NB4 (cell line): Measurements from ENCODE around the gene STAM.

Experiments used
- POLR2A ChIP-seq: IDR thresholded peaks from 2 replicates; pipeline ENCODE4 v1.6.1; 2011; ENCODE audit warnings: mild to moderate bottlenecking; ENCODE audit not compliant: insufficient read length; ENCODE audit errors: extremely low read depth
- TF ChIP-seq, protein P1 (sequence below): IDR thresholded peaks from one replicate; pipeline ENCODE4 v1.5.1; 2012; ENCODE audit warnings: low read depth, low read length
- TF ChIP-seq, protein P2 (sequence below): IDR thresholded peaks from 2 replicates; pipeline ENCODE4 v1.6.1; 2011; ENCODE audit warnings: low read depth, low read length

DNA sequence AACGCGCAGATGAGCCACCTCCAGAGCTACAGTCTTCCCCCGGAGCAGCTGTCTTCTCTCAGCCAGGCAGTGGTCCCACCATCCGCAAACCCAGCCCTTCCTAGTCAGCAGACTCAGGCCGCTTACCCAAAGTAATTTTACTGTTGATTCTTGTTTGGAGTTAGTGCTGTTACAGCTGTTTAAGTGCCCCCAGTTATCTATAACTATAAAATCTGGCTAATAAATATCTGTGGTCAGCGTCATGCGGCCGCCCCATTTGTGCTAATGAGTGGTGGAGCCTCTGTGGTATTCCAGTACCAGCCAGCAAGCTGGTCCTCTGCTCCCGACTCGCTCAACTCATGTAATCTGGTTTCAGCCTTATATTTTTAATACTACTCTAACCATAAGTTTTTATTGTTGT is 64.9 kb downstream of the STAM start:
- TF ChIP-seq, protein P1, sequence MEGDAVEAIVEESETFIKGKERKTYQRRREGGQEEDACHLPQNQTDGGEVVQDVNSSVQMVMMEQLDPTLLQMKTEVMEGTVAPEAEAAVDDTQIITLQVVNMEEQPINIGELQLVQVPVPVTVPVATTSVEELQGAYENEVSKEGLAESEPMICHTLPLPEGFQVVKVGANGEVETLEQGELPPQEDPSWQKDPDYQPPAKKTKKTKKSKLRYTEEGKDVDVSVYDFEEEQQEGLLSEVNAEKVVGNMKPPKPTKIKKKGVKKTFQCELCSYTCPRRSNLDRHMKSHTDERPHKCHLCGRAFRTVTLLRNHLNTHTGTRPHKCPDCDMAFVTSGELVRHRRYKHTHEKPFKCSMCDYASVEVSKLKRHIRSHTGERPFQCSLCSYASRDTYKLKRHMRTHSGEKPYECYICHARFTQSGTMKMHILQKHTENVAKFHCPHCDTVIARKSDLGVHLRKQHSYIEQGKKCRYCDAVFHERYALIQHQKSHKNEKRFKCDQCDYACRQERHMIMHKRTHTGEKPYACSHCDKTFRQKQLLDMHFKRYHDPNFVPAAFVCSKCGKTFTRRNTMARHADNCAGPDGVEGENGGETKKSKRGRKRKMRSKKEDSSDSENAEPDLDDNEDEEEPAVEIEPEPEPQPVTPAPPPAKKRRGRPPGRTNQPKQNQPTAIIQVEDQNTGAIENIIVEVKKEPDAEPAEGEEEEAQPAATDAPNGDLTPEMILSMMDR, result no peak
- TF ChIP-seq POLR2A, result no peak
- TF ChIP-seq, protein P2, sequence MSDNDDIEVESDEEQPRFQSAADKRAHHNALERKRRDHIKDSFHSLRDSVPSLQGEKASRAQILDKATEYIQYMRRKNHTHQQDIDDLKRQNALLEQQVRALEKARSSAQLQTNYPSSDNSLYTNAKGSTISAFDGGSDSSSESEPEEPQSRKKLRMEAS, result no peak
